IMR-90 (cell line): Measurements from ENCODE around the gene CD44. TPM values are rescaled to one million over a fixed set of nuclear protein-coding genes. Genes with fewer than 3 reads are reported as not detected.

Experiments used
- ATAC-seq: fragments of 200-7000 bp; cut with Tn5 transposase; 2 replicates; pipeline ENCODE4 v1.9.1; 2020; ENCODE audit warnings: low read depth, mild to moderate bottlenecking, moderate library complexity
- BruUV-seq: library from RNA; stranded (reverse); fragments of 400-500 nt; replicated peaks from 2 replicates; lab custom pipeline; 2021; lab: Mats Ljungman, UMichigan
- CTCF ChIA-PET: fragments of 300-600 bp; formaldehyde crosslinking; extraction: SDS; loops from one replicate; lab custom pipeline; 2021; ENCODE audit warnings: antibody characterized with exemption; lab: Yijun Ruan, JAX
- POLR2A ChIA-PET: fragments of 300-600 bp; sonication (Branson Sonifier 250); formaldehyde crosslinking; loops from one replicate; lab custom pipeline; 2022; ENCODE audit warnings: antibody characterized with exemption; ENCODE audit not compliant: unreplicated experiment; lab: Charles Lee
- DNase-seq: peaks from one replicate; pipeline ENCODE4 v3.0.0; 2013
- H2AFZ ChIP-seq: replicated peaks from 2 replicates; pipeline ENCODE3; 2013; ENCODE audit warnings: low read length, mild to moderate bottlenecking; ENCODE audit not compliant: poor library complexity
- H2AK5ac ChIP-seq: 2 replicates; pipeline ENCODE4 v1.6.1; 2013; ENCODE audit warnings: low read depth, low read length, inconsistent platforms
- H2AK9ac ChIP-seq: replicated peaks from 2 replicates; pipeline ENCODE3; 2013; ENCODE audit warnings: mild to moderate bottlenecking, low read depth, low read length, moderate library complexity; ENCODE audit not compliant: poor library complexity
- H2BK120ac ChIP-seq: 2 replicates; pipeline ENCODE4 v1.6.1; 2013; ENCODE audit warnings: low read depth, low read length, inconsistent platforms
- H2BK15ac ChIP-seq: 3 replicates; pipeline ENCODE4 v1.6.1; 2013; ENCODE audit warnings: low read depth, low read length, inconsistent platforms
- H2BK20ac ChIP-seq: 2 replicates; pipeline ENCODE4 v1.6.1; 2013; ENCODE audit warnings: low read depth, mild to moderate bottlenecking, inconsistent platforms, low read length, moderate library complexity
- H2BK5ac ChIP-seq: 2 replicates; pipeline ENCODE4 v1.6.1; 2013; ENCODE audit warnings: mild to moderate bottlenecking, low read depth, low read length, inconsistent platforms; ENCODE audit not compliant: poor library complexity, severe bottlenecking
- H3K14ac ChIP-seq: replicated peaks from 2 replicates; pipeline ENCODE4 v1.6.1; 2013; ENCODE audit warnings: low read depth, low read length, inconsistent platforms
- H3K18ac ChIP-seq: 2 replicates; pipeline ENCODE4 v1.6.1; 2013; ENCODE audit warnings: low read depth, low read length, control low read depth
- H3K23ac ChIP-seq: 2 replicates; pipeline ENCODE4 v1.6.1; 2013; ENCODE audit warnings: low read depth, low read length, inconsistent platforms
- H3K27ac ChIP-seq: 2 replicates; pipeline ENCODE4 v1.5.1; 2013; ENCODE audit warnings: mild to moderate bottlenecking, control low read depth, low read length; ENCODE audit not compliant: insufficient read depth
- H3K27me3 ChIP-seq: 2 replicates; pipeline ENCODE4 v1.6.1; 2013; ENCODE audit warnings: low read length; ENCODE audit not compliant: control insufficient read depth, insufficient read depth
- H3K36me3 ChIP-seq: 2 replicates; pipeline ENCODE4 v1.6.1; 2013; ENCODE audit warnings: low read length, mixed read lengths; ENCODE audit not compliant: control insufficient read depth, insufficient read depth
- H3K4ac ChIP-seq: 2 replicates; pipeline ENCODE4 v1.6.1; 2013; ENCODE audit warnings: low read depth, low read length, inconsistent platforms
- H3K4me1 ChIP-seq: 2 replicates; pipeline ENCODE4 v1.6.1; 2013; ENCODE audit warnings: low read length, mixed read lengths; ENCODE audit not compliant: control insufficient read depth, insufficient read depth
- H3K4me2 ChIP-seq: 2 replicates; pipeline ENCODE4 v1.6.1; 2013; ENCODE audit warnings: low read depth, mild to moderate bottlenecking, control low read depth, low read length, moderate library complexity
- H3K4me3 ChIP-seq: 2 replicates; pipeline ENCODE4 v1.5.1; 2013; ENCODE audit warnings: low read depth, mild to moderate bottlenecking, control low read depth, low read length, moderate library complexity; ENCODE audit not compliant: insufficient read depth
- H3K56ac ChIP-seq: 2 replicates; pipeline ENCODE4 v1.6.1; 2013; ENCODE audit warnings: low read length, inconsistent platforms; ENCODE audit not compliant: insufficient read depth; ENCODE audit errors: extremely low read depth
- H3K79me1 ChIP-seq, 2 experiments: 2 replicates each; pipeline ENCODE4 v1.6.1; 2013; ENCODE audit warnings: low read length in 2 of 2, inconsistent platforms in 1 of 2, low read depth in 1 of 2
- H3K9ac ChIP-seq: 2 replicates; pipeline ENCODE4 v1.6.1; 2013; ENCODE audit warnings: low read depth, low read length, control low read depth
- H3K9me1 ChIP-seq: 2 replicates; pipeline ENCODE4 v1.6.1; 2013; ENCODE audit warnings: low read length, inconsistent platforms; ENCODE audit not compliant: insufficient read depth
- H3K9me3 ChIP-seq: 2 replicates; pipeline ENCODE4 v1.6.1; 2013; ENCODE audit warnings: low read length; ENCODE audit not compliant: control insufficient read depth, insufficient read depth
- H4K20me1 ChIP-seq: 2 replicates; pipeline ENCODE4 v1.6.1; 2013; ENCODE audit warnings: low read length, inconsistent platforms; ENCODE audit not compliant: insufficient read depth
- H4K5ac ChIP-seq: 2 replicates; pipeline ENCODE4 v1.6.1; 2013; ENCODE audit warnings: mild to moderate bottlenecking, low read depth, low read length, control low read depth
- H4K8ac ChIP-seq, 2 experiments: 2 replicates each; pipeline ENCODE4 v1.6.1; 2013; ENCODE audit warnings: low read depth in 2 of 2, low read length in 2 of 2, control low read depth in 1 of 2, inconsistent platforms in 1 of 2
- H4K91ac ChIP-seq: 2 replicates; pipeline ENCODE4 v1.6.1; 2013; ENCODE audit warnings: low read depth, low read length, inconsistent platforms; ENCODE audit not compliant: insufficient read depth
- BHLHE40 ChIP-seq: fragments of 150-350 bp; IDR thresholded peaks from 2 replicates; pipeline ENCODE4 v1.6.1; 2016; ENCODE audit warnings: mild to moderate bottlenecking, low read depth, low read length
- CHD1 ChIP-seq: IDR thresholded peaks from 2 replicates; pipeline ENCODE4 v1.6.1; 2012; ENCODE audit warnings: low read depth, low read length, improper control_type of control experiment
- CTCF ChIP-seq: conservative IDR thresholded peaks from 2 replicates; pipeline ENCODE4 v1.5.1; 2012; ENCODE audit warnings: mild to moderate bottlenecking, low read depth, low read length, improper control_type of control experiment
- ELK1 ChIP-seq: fragments of 150-350 bp; IDR thresholded peaks from 2 replicates; pipeline ENCODE4 v1.6.1; 2016; ENCODE audit warnings: low read depth, mild to moderate bottlenecking, low read length, moderate library complexity, borderline replicate concordance
- FOS ChIP-seq: fragments of 150-350 bp; IDR thresholded peaks from 2 replicates; pipeline ENCODE4 v1.6.1; 2016; ENCODE audit warnings: low read depth, low read length
- MAFK ChIP-seq: IDR thresholded peaks from 2 replicates; pipeline ENCODE4 v1.6.1; 2012; ENCODE audit warnings: low read depth, low read length, improper control_type of control experiment
- MXI1 ChIP-seq: IDR thresholded peaks from 2 replicates; pipeline ENCODE4 v1.6.1; 2012; ENCODE audit warnings: low read depth, mild to moderate bottlenecking, low read length, moderate library complexity, borderline replicate concordance
- NFE2L2 ChIP-seq: fragments of 150-350 bp; IDR thresholded peaks from 2 replicates; pipeline ENCODE4 v1.6.1; 2016; ENCODE audit warnings: low read depth, mild to moderate bottlenecking, low read length
- POLR2A ChIP-seq: IDR thresholded peaks from 2 replicates; pipeline ENCODE4 v1.6.1; 2012; ENCODE audit warnings: mild to moderate bottlenecking, low read depth, low read length
- RAD21 ChIP-seq: IDR thresholded peaks from 2 replicates; pipeline ENCODE4 v1.6.1; 2012; ENCODE audit warnings: low read length, improper control_type of control experiment
- RCOR1 ChIP-seq: IDR thresholded peaks from 2 replicates; pipeline ENCODE4 v1.6.1; 2012; ENCODE audit warnings: mild to moderate bottlenecking, low read length, improper control_type of control experiment; ENCODE audit not compliant: insufficient replicate concordance
- USF2 ChIP-seq: fragments of 150-350 bp; IDR thresholded peaks from 2 replicates; pipeline ENCODE4 v1.6.1; 2017; ENCODE audit warnings: mild to moderate bottlenecking, antibody characterized with exemption, low read length, low read depth
- WGBS, 2 experiments: methylation state at CpG; one replicate each; pipeline versions ENCODE4 v1.1.5 to v1.1.7; 2013; ENCODE audit warnings: missing lambda C conversion rate in 2 of 2; ENCODE audit not compliant: insufficient read length in 1 of 2; ENCODE audit errors: extremely low coverage in 2 of 2; 5-methylcytosine and 5-hydroxymethylcytosine counted together
- dilution Hi-C: fragments of 300-500 bp; cut with HindIII; formaldehyde crosslinking; loops from one replicate; pipeline ENCODE4 v1.14.3; 2018; ENCODE audit warnings: low sequenced_read_pairs; ENCODE audit not compliant: unreplicated experiment
- in situ Hi-C: fragments of 300-500 bp; cut with MboI; formaldehyde crosslinking; loops from 3 replicates; pipeline ENCODE4 v1.14.3; 2019; ENCODE audit warnings: low sequenced_read_pairs, inconsistent platforms, mixed read lengths
- intact Hi-C: fragments of 100-400 bp; cut with micrococcal nuclease; formaldehyde crosslinking; loops from 2 replicates; pipeline ENCODE4 v1.10.0; 2022
- polyA plus RNA-seq, 3 experiments: library from polyadenylated mRNA; depleted of rRNA; stranded (reverse); fragments of >200 nt; gene quantifications; 2 replicates each; pipeline ENCODE4 v1.2.3, GENCODE V29; 2012; ENCODE audit warnings: low replicate concordance in 1 of 3
- total RNA-seq: library from RNA; depleted of rRNA; stranded (reverse); fragments of >200 nt; gene quantifications from 2 replicates; pipeline ENCODE4 v1.2.3, GENCODE V29; 2012

The CD44 gene
- total and polyA plus RNA-seq, 2 of the 4 experiments (the other 2 are of a cell fraction), result 357 to 947 TPM

GRCh38 chr11:35142481-35143075 is 3.6 kb downstream of the CD44 start:
- Histone ChIP-seq H4K8ac (peak overlapping the region; percentile 81 to 89), H4K20me1 (peaks cover 82% of the 10 kb centered on the region), H3K9ac (peak overlapping the region; percentile 36), H3K79me1 (peaks cover 7 to 56% of the 10 kb centered on the region in 2 experiments; a peak in 3 of 4 replicates), H2AFZ (no peak overlapping the region), H3K9me3 (no peaks in the 10 kb centered on the region), H2BK120ac (peak overlapping the region; percentile 95), H3K27ac (peak overlapping the region; percentile 86), H3K27me3 (no peaks in the 10 kb centered on the region), H4K5ac (peak overlapping the region; percentile 45; the same call in 1 of the 2 replicates), H3K23ac (peak overlapping the region; percentile 82), H3K14ac (peak overlapping the region; percentile 87), H3K18ac (peak overlapping the region; percentile 61; the same call in 1 of the 2 replicates), H3K4me2 (peak overlapping the region; percentile 96), H2BK20ac (peak overlapping the region; percentile 86), H3K9me1 (peaks cover 39% of the 10 kb centered on the region), H2BK15ac (peak overlapping the region; percentile 90; the same call in 2 of the 3 replicates), H4K91ac (peak overlapping the region; percentile 76), H3K4me3 (peak overlapping the region; percentile 43), H2AK5ac (peak overlapping the region; percentile 63; the same call in 1 of the 2 replicates), H3K56ac (peak overlapping the region; percentile 64), H3K36me3 (peaks cover 41% of the 10 kb centered on the region), H2AK9ac (peak overlapping the region; percentile 72), H2BK5ac (peak overlapping the region; percentile 96), H3K4ac (peak overlapping the region; percentile 98), H3K4me1 (peaks cover 38% of the 10 kb centered on the region)
- DNase-seq (peak; percentile 82), ATAC-seq (peak; percentile 3)
- WGBS, 2 experiments, result no CpG with 5 or more reads among the region's 2 CpGs
- intact Hi-C loops (loop anchor here (1.0 to 10.0 kb wide), 4 partner anchors 75 to 558 kb away; no protein-coding TSS in a partner anchor), in situ Hi-C loops (loop anchor here (5.0 kb wide), 1 partner anchor 145 kb away; no protein-coding TSS in a partner anchor), dilution Hi-C loops (no loop called here)
- ChIA-PET CTCF (no interaction called here), POLR2A (interaction anchor here (4.9 kb wide), 1 partner anchor 165 kb away, joined by 44 read pairs; no protein-coding TSS in a partner anchor)
- no TSS peak for BruUV-seq
- TF ChIP-seq POLR2A (peak; percentile 49; the same call in 1 of the 2 replicates), MXI1 (peak; percentile 75; the same call in 1 of the 2 replicates), ELK1 (no peak), FOS (peak; percentile 71), NFE2L2 (peak; percentile 3; the same call in 1 of the 2 replicates), RAD21 (peak; percentile 21; the same call in 1 of the 2 replicates), BHLHE40 (no peak), USF2 (no peak), MAFK (0 out of 2 replicates have a peak, but pooled peaks have one; percentile 23), CHD1 (no peak), RCOR1 (peak; percentile 90), CTCF (no peak)
